Endothelial cell of umbilical vein (primary cell): ENCODE results near the gene SIAH3. TPM values are rescaled to one million over a fixed set of nuclear protein-coding genes. Genes with fewer than 3 reads are reported as not detected.

Experiments
- BruUV-seq: library from RNA; stranded (reverse); fragments of 400-500 nt; replicated peaks from 2 replicates; lab custom pipeline; 2021; lab: Mats Ljungman, UMichigan
- CTCF ChIA-PET: fragments of 300-600, 350-600 bp; sonication (Branson Sonifier 250); formaldehyde crosslinking; loops from one replicate; lab custom pipeline; 2021; ENCODE audit warnings: antibody characterized with exemption, inconsistent platforms; lab: Charles Lee
- POLR2A ChIA-PET: fragments of 300-600, 350-600 bp; sonication (Branson Sonifier 250); formaldehyde crosslinking; loops from one replicate; lab custom pipeline; 2021; ENCODE audit warnings: antibody characterized with exemption, inconsistent platforms; lab: Charles Lee
- DNase-seq: peaks from one replicate; pipeline ENCODE4 v3.0.0-alpha.2; 2011; ENCODE audit warnings: low read depth, low spot score
- FAIRE-seq: peaks from 2 replicates; lab custom pipeline; 2011; peaks lifted over from hg19 to GRCh38; lab: Jason Lieb, UNC
- H2AFZ ChIP-seq: 2 replicates; pipeline ENCODE4 v1.6.0; 2012; ENCODE audit warnings: low read depth, low read length, control low read depth, inconsistent platforms
- H3K27ac ChIP-seq: 2 replicates; pipeline ENCODE4 v1.5.1; 2011; ENCODE audit warnings: low read depth, mild to moderate bottlenecking, control low read depth, low read length, moderate library complexity; ENCODE audit not compliant: insufficient read depth
- H3K27me3 ChIP-seq, 2 experiments: 2 replicates each; pipeline versions ENCODE4 v1.6.0 to v1.6.1; 2011; ENCODE audit warnings: low read length in 2 of 2, mixed read lengths in 1 of 2; ENCODE audit not compliant: control insufficient read depth in 2 of 2, insufficient read depth in 2 of 2
- H3K36me3 ChIP-seq, 2 experiments: 2 replicates in 1 of 2; 3 replicates in 1 of 2; pipeline ENCODE4 v1.5.1; 2011; ENCODE audit warnings: low read length in 2 of 2, mild to moderate bottlenecking in 1 of 2, moderate library complexity in 1 of 2; ENCODE audit not compliant: control insufficient read depth in 2 of 2, insufficient read depth in 2 of 2; ENCODE audit errors: extremely low read depth in 1 of 2
- H3K4me1 ChIP-seq: 3 replicates; pipeline ENCODE4 v1.5.1; 2011; ENCODE audit warnings: mild to moderate bottlenecking, low read length; ENCODE audit not compliant: control insufficient read depth, insufficient read depth; ENCODE audit errors: extremely low read depth
- H3K4me2 ChIP-seq: 2 replicates; pipeline ENCODE4 v1.6.1; 2011; ENCODE audit warnings: low read length, control low read depth, mixed read lengths; ENCODE audit not compliant: insufficient read depth
- H3K4me3 ChIP-seq, 3 experiments: fragments of 200-600 bp in 1 of 3; sonication (generic), shearing (Covaris generic) in 1 of 3; replicated peaks in 1 of 3; 2 replicates each; pipeline ENCODE4 v1.5.1; 2011 to 2016; ENCODE audit warnings: control low read depth in 3 of 3, low read length in 3 of 3, mild to moderate bottlenecking in 2 of 3, inconsistent platforms in 1 of 3, low read depth in 1 of 3, moderate library complexity in 1 of 3; ENCODE audit not compliant: insufficient read depth in 1 of 3
- H3K79me2 ChIP-seq: 2 replicates; pipeline ENCODE4 v1.6.0; 2012; ENCODE audit warnings: low read length, inconsistent platforms; ENCODE audit not compliant: control insufficient read depth, insufficient read depth
- H3K9ac ChIP-seq: replicated peaks from 2 replicates; pipeline ENCODE3; 2011; ENCODE audit warnings: low read length, control low read depth; ENCODE audit not compliant: insufficient read depth; ENCODE audit errors: extremely low read depth
- H3K9me1 ChIP-seq: replicated peaks from 3 replicates; pipeline ENCODE4 v1.6.0; 2011; ENCODE audit warnings: mild to moderate bottlenecking, low read length; ENCODE audit not compliant: control insufficient read depth, insufficient read depth; ENCODE audit errors: extremely low read depth
- H3K9me3 ChIP-seq: replicated peaks from 2 replicates; pipeline ENCODE4 v1.5.1; 2012; ENCODE audit warnings: low read length, inconsistent platforms; ENCODE audit not compliant: control insufficient read depth, insufficient read depth
- H4K20me1 ChIP-seq: replicated peaks from 2 replicates; pipeline ENCODE3; 2011; ENCODE audit warnings: mild to moderate bottlenecking, low read length; ENCODE audit not compliant: control insufficient read depth, insufficient read depth; ENCODE audit errors: extremely low read depth
- CTCF ChIP-seq, 2 donors: IDR thresholded peaks; 1 replicate in 1 of 2; 2 replicates in 1 of 2; pipeline ENCODE4 v1.5.1; 2011; ENCODE audit warnings: low read length in 2 of 2, mild to moderate bottlenecking in 2 of 2, moderate library complexity in 2 of 2, control low read depth in 1 of 2, inconsistent platforms in 1 of 2, low read depth in 1 of 2; ENCODE audit not compliant: insufficient read depth in 1 of 2; ENCODE audit errors: extremely low read depth in 1 of 2
- EZH2 ChIP-seq: IDR thresholded peaks from 2 replicates; pipeline ENCODE4 v1.6.1; 2012; ENCODE audit warnings: borderline replicate concordance, low read depth, mild to moderate bottlenecking, moderate library complexity, low read length, inconsistent platforms; ENCODE audit not compliant: severe bottlenecking
- FOS ChIP-seq: IDR thresholded peaks from 2 replicates; pipeline ENCODE4 v1.6.1; 2011; ENCODE audit warnings: mild to moderate bottlenecking, low read length, moderate library complexity, borderline replicate concordance; ENCODE audit not compliant: insufficient read depth
- GATA2 ChIP-seq: IDR thresholded peaks from 2 replicates; pipeline ENCODE4 v1.7.0; 2011; ENCODE audit warnings: low read depth, mild to moderate bottlenecking, moderate library complexity, mixed read lengths, low read length; ENCODE audit not compliant: insufficient read length, insufficient read depth
- JUN ChIP-seq: IDR thresholded peaks from 2 replicates; pipeline ENCODE4 v1.6.1; 2011; ENCODE audit warnings: borderline replicate concordance, low read depth; ENCODE audit not compliant: insufficient read length, insufficient read depth
- MAX ChIP-seq: IDR thresholded peaks from 2 replicates; pipeline ENCODE4 v1.6.1; 2011; ENCODE audit not compliant: insufficient read depth, insufficient read length
- MYC ChIP-seq: IDR thresholded peaks from one replicate; pipeline ENCODE4 v1.6.1; 2011; ENCODE audit warnings: mild to moderate bottlenecking, low read depth, low read length
- POLR2A ChIP-seq: IDR thresholded peaks from 2 replicates; pipeline ENCODE4 v1.6.1; 2012; ENCODE audit warnings: low read depth, mild to moderate bottlenecking, control low read depth, low read length
- POLR2AphosphoS5 ChIP-seq: IDR thresholded peaks from 2 replicates; pipeline ENCODE4 v1.6.1; 2012; ENCODE audit warnings: low read depth, mild to moderate bottlenecking, control low read depth, low read length, moderate library complexity; ENCODE audit not compliant: insufficient read depth
- dilution Hi-C: fragments of 300-500 bp; cut with MboI; formaldehyde crosslinking; loops from one replicate; pipeline ENCODE4 v1.15.0; 2019; ENCODE audit warnings: low sequenced_read_pairs; ENCODE audit not compliant: extremely low pct_ligation_motif_present
- intact Hi-C: fragments of 100-400 bp; cut with micrococcal nuclease; formaldehyde crosslinking; loops from one replicate; pipeline ENCODE4 v1.10.0; 2022
- polyA plus RNA-seq, 4 experiments: library from polyadenylated mRNA; depleted of rRNA in 3 of 4; stranded (reverse) in 3 of 4; unstranded in 1 of 4; fragments of >200 nt; gene quantifications; 2 replicates each; pipeline versions ENCODE4 v1.2.1 to v1.2.3, GENCODE V29; 2011 to 2012; ENCODE audit warnings: missing spikeins in 1 of 4
- total RNA-seq: library from RNA; stranded (reverse); gene quantifications from 2 replicates; pipeline ENCODE4 v1.2.3, GENCODE V29; 2021

SIAH3 gene
- total and polyA plus RNA-seq, 2 donors (not counting 3 experiments of a cell fraction or from before 2014, with no cell fraction given), result 0.03 TPM; not detected in 1

GRCh38 chr13:45886466-45886865 lies 34.9 kb upstream of the SIAH3 start:
- DNase-seq, result no peak
- H3K36me3 ChIP-seq, result no peaks in the 10 kb centered on the region
- peaks cover 1 to 3% of the 10 kb centered on the region in 2 experiments for H3K27me3 ChIP-seq
- FAIRE-seq, result no peak
- H3K4me3 ChIP-seq, result no peak overlapping the region
- ChIA-PET POLR2A (no interaction called here), CTCF (interaction anchor here (0.6 kb wide), 1 partner anchor 13 kb away, joined by 3 read pairs; no protein-coding TSS in a partner anchor)
- no peaks in the 10 kb centered on the region for H4K20me1 ChIP-seq
- no peak overlapping the region for H3K9ac ChIP-seq
- no peaks in the 10 kb centered on the region for H3K9me3 ChIP-seq
- H3K27ac ChIP-seq, result no peak overlapping the region
- H2AFZ ChIP-seq, result no peak overlapping the region
- intact Hi-C loops (no loop called here), dilution Hi-C loops (no loop called here)
- TF ChIP-seq FOS (no peak), POLR2A (no peak), CTCF (IDR thresholded peaks at IDR 0.05; ENCODE audit: extremely low read depth in 1 of 2, insufficient read depth in 1 of 2, low read depth in 1 of 2, low read length in 2 of 2) (no peak), MYC (no peak), POLR2AphosphoS5 (no peak), GATA2 (no peak), JUN (no peak), MAX (no peak), EZH2 (no peak)
- H3K79me2 ChIP-seq, result no peaks in the 10 kb centered on the region
- H3K4me1 ChIP-seq, result no peaks in the 10 kb centered on the region
- H3K9me1 ChIP-seq, result no peaks in the 10 kb centered on the region
- BruUV-seq, result no TSS peak
- H3K4me2 ChIP-seq, result no peak overlapping the region
